Mesodermal cell (in vitro differentiated cells): ENCODE results near the gene TTC12.
A peak's percentile ranks its signal among the peaks of the same experiment; 100 is the strongest.

Source experiments
- H3K27ac ChIP-seq: 2 replicates; pipeline ENCODE4 v1.7.0; 2013; ENCODE audit warnings: mild to moderate bottlenecking, low read depth, low read length, moderate library complexity; ENCODE audit not compliant: severe bottlenecking
- H3K36me3 ChIP-seq: 2 replicates; pipeline ENCODE4 v1.7.1; 2013; ENCODE audit warnings: mild to moderate bottlenecking, low read length, moderate library complexity; ENCODE audit not compliant: control insufficient read depth, insufficient read depth
- H3K4me1 ChIP-seq: one replicate; pipeline ENCODE4 v1.7.1; 2013; ENCODE audit warnings: mild to moderate bottlenecking, low read length; ENCODE audit not compliant: insufficient read depth, control insufficient read depth, poor library complexity, severe bottlenecking
- H3K4me3 ChIP-seq: 2 replicates; pipeline ENCODE4 v1.7.0; 2013; ENCODE audit warnings: low read length, control low read depth, mild to moderate bottlenecking; ENCODE audit not compliant: insufficient read depth, poor library complexity, severe bottlenecking; ENCODE audit errors: extremely low read depth
- H3K9me3 ChIP-seq: 2 replicates; pipeline ENCODE4 v1.7.1; 2013; ENCODE audit warnings: mild to moderate bottlenecking, low read length, moderate library complexity; ENCODE audit not compliant: control insufficient read depth
- WGBS, 2 experiments: methylation state at CpG; one replicate each; pipeline ENCODE4 v1.1.5; 2013; ENCODE audit warnings: missing lambda C conversion rate in 2 of 2; ENCODE audit not compliant: insufficient coverage in 2 of 2; 5-methylcytosine and 5-hydroxymethylcytosine counted together

Gene TTC12

DNA sequence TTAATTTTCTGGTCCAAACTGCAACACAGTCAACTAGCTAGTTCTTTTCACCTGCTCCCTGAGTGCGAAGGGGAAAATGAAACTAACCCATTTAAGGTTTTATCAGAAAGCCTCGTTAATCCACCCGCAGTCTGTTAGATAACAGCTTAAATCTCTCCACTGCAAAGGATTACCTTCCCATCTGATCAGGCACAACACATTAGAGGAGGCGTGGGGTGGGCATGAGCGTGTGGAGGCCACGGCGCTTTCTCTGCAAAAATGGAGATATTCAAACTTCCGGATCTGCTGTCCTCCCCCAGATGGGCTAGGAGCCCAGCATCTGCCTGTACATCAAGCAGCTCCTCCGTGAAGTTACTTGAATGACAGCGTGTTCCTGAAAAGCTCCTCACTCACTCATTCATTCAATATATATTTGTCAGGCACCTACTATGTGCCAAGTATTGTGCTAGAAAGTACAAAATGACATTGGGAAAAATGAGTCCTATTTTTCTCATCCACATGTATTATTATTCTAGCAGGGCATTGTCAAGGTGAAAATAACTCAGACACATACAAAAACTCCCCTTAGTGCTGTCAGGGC lies 59.7 kb downstream of the TTC12 start:
- Histone ChIP-seq H3K27ac (no peak overlapping the region), H3K4me3 (no peak overlapping the region), H3K36me3 (no peaks in the 10 kb centered on the region), H3K4me1 (peaks cover 5% of the 10 kb centered on the region), H3K9me3 (no peaks in the 10 kb centered on the region)
- WGBS, 2 experiments = 83 to 92% methylated on average over 7 to 9 of the region's 10 CpGs

DNA sequence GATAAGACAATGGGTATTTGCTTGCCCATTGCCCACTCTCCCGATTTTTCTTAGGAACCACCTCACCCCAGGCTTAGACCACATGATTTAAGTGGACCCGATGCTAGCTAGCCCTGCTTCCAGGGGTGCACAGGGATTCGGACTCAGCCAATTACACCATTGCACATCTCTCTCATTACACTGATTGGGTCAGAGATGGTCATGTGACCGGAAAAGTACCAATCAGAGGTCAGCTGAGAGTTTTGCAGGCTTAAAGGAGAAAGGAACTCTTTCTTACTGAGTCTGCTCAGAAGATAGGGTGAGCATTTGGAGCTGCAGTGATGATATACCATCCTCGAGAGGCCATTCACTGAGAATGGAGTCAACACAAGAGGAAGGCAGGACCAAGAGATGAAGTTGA lies 61.0 kb downstream of the TTC12 start:
- H3K9me3 ChIP-seq = no peaks in the 10 kb centered on the region
- WGBS, 2 experiments = 85 to 92% methylated on average over 4 of the region's 5 CpGs
- H3K4me3 ChIP-seq = no peak overlapping the region
- H3K36me3 ChIP-seq = no peaks in the 10 kb centered on the region
- no peak overlapping the region for H3K27ac ChIP-seq
- peaks cover 5% of the 10 kb centered on the region for H3K4me1 ChIP-seq

DNA sequence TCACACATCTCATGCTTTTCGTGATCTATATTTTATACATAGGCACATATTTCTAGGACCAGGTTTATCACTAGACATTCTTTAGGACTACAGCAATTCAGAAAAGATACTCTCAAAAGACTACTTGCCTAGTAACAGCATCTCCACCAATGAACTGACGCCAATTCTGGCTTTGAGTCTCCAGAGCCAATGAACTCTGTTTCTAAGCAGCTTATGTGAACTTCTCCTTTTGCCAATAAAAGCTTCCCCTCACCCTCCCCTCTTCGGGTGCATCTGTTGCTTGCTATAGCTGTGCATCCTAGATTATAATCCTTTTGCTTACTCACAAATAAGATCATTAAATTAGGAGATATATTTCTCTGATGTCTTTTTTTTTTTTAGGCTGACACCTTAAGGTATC lies 61.8 kb downstream of the TTC12 start:
- Histone ChIP-seq H3K4me3 (no peak overlapping the region), H3K9me3 (no peaks in the 10 kb centered on the region), H3K4me1 (peaks cover 5% of the 10 kb centered on the region), H3K27ac (no peak overlapping the region), H3K36me3 (no peaks in the 10 kb centered on the region)
- WGBS, 2 experiments = 81 to 88% methylated on average over 1 to 2 of the region's 3 CpGs

GRCh38 chr11:113377681-113378412 lies 63.5 kb downstream of the TTC12 start:
- no peaks in the 10 kb centered on the region for H3K9me3 ChIP-seq
- H3K27ac ChIP-seq = no peak overlapping the region
- 69 to 80% methylated on average over 2 to 3 of the region's 7 CpGs for WGBS, 2 experiments
- peaks cover 5% of the 10 kb centered on the region for H3K4me1 ChIP-seq
- no peaks in the 10 kb centered on the region for H3K36me3 ChIP-seq
- no peak overlapping the region for H3K4me3 ChIP-seq

DNA sequence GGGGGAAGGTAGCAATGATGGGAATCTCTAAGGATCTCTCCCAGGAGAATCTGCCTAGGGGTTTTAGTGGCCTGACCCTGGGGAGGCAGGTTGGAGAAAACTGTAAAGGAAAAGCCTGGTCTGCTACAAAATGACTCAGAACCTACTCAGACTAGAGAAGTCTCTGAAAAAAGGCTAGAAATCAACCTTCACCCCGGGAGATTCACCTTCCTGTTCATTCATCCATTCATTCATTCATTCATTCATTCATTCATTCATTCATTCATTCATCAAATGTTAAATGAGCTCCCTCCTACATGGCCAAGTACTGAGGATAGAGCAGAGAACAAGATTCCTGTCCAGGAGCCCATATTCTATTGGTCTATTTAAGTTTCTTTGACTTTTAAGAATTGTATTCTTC lies 64.3 kb downstream of the TTC12 start:
- Histone ChIP-seq H3K9me3 (no peaks in the 10 kb centered on the region), H3K36me3 (no peaks in the 10 kb centered on the region), H3K4me3 (no peak overlapping the region), H3K4me1 (peaks cover 5% of the 10 kb centered on the region), H3K27ac (no peak overlapping the region)
- WGBS, 2 experiments = 38 to 86% methylated on average over 1 of the region's 1 CpG

- H3K4me3 ChIP-seq = no peak overlapping the region
- no peaks in the 10 kb centered on the region for H3K9me3 ChIP-seq
- peaks cover 24% of the 10 kb centered on the region for H3K4me1 ChIP-seq
- no peak overlapping the region for H3K27ac ChIP-seq
- no peaks in the 10 kb centered on the region for H3K36me3 ChIP-seq
Measured at GRCh38 chr11:113382121-113382520, 67.7 kb downstream of the TTC12 start.

- WGBS, 2 experiments = 70 to 81% methylated on average over 3 of the region's 3 CpGs
- Histone ChIP-seq H3K27ac (no peak overlapping the region), H3K9me3 (no peaks in the 10 kb centered on the region)
Measured at GRCh38 chr11:113384551-113384950, 70.2 kb downstream of the TTC12 start.

GRCh38 chr11:113385749-113386148 lies 71.4 kb downstream of the TTC12 start:
- Histone ChIP-seq H3K9me3 (no peaks in the 10 kb centered on the region), H3K4me1 (peaks cover 21% of the 10 kb centered on the region), H3K27ac (no peak overlapping the region), H3K4me3 (no peak overlapping the region), H3K36me3 (no peaks in the 10 kb centered on the region)
- 93 to 97% methylated on average over 3 of the region's 3 CpGs for WGBS, 2 experiments

More at GRCh38 chr11:113384551-113384950, 70.2 kb downstream of the TTC12 start:
- Histone ChIP-seq H3K4me3 (no peak overlapping the region), H3K36me3 (no peaks in the 10 kb centered on the region), H3K4me1 (peaks cover 21% of the 10 kb centered on the region)

GRCh38 chr11:113386866-113387265 lies 72.5 kb downstream of the TTC12 start:
- Histone ChIP-seq H3K4me1 (peaks cover 21% of the 10 kb centered on the region), H3K36me3 (no peaks in the 10 kb centered on the region), H3K9me3 (no peaks in the 10 kb centered on the region), H3K4me3 (no peak overlapping the region), H3K27ac (no peak overlapping the region)
- WGBS, 2 experiments = 88 to 100% methylated on average over 2 to 5 of the region's 6 CpGs

GRCh38 chr11:113387605-113388211 lies 73.3 kb downstream of the TTC12 start, which contains the start of gene ANKK1:
ANKK1 (plus strand) TSS chr11:113387779; CDS start chr11:113387885, 106 bp downstream.
- peak within 1 kb of the TSS; percentile 11 for H3K4me3 ChIP-seq
- peaks cover 21% of the 10 kb centered on the region for H3K4me1 ChIP-seq
- H3K27ac ChIP-seq = no peak within 1 kb of the TSS
- 15 to 21% methylated on average over 28 to 35 of the region's 46 CpGs for WGBS, 2 experiments
- H3K9me3 ChIP-seq = no peaks in the 10 kb centered on the region
- no peaks in the 10 kb centered on the region for H3K36me3 ChIP-seq

- WGBS, 2 experiments = no CpG with 5 or more reads among the region's 3 CpGs
- Histone ChIP-seq H3K36me3 (no peaks in the 10 kb centered on the region), H3K9me3 (no peaks in the 10 kb centered on the region), H3K4me3 (no peak overlapping the region), H3K27ac (no peak overlapping the region), H3K4me1 (peaks cover 21% of the 10 kb centered on the region)
Measured at GRCh38 chr11:113389272-113389671, 74.9 kb downstream of the TTC12 start.
